ENCODE data around the gene HMGXB3.
"Not testable (repeated sequence)": the region's sequence is repeated elsewhere in the genome, so short reads cannot be mapped to it uniquely, and the experiment has no call there.

The HMGXB3 gene

DNA sequence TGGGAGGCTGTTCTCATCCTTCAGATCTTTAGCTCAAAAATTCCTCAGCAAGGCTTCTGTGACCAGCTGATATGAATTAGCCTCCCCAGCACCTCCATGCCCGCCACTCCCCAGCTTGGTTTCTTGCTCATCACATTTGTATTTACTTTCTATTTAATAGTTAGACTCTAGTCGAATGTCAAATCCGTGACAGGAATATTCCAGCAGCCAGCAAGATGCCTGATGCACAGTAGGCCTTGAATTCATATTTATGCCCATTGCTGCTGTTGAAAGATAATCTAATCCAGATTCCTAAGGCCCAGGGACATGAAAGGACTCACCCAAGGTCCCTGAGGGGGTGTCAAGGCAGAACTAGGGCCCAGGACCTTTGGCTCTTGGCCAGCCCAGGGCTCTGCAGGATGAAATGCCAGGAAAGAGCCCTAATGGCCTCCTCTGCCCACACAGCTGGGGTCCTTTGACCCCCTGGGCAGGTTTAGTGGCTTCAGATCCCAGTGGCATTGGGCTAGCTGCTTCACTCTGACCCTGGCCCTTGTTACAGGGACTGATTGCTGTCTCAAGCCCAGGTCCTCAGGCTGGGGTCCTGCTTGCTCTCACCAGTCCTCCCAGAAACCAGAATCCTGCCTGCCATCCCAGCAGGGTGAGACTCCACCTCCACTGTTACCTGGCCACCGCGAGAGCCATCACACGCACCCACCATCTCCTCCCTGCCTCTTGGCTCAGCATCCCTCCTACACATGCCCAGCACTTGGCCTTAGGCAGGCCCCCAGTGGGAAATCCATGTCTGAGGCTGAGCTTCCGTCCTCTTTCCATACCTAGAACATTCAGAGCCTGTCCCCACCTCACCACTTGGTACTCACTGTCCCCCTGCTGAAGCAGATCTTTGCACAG lies 78.5 kb downstream of the HMGXB3 start:
- TF ChIP-seq, protein P1, sequence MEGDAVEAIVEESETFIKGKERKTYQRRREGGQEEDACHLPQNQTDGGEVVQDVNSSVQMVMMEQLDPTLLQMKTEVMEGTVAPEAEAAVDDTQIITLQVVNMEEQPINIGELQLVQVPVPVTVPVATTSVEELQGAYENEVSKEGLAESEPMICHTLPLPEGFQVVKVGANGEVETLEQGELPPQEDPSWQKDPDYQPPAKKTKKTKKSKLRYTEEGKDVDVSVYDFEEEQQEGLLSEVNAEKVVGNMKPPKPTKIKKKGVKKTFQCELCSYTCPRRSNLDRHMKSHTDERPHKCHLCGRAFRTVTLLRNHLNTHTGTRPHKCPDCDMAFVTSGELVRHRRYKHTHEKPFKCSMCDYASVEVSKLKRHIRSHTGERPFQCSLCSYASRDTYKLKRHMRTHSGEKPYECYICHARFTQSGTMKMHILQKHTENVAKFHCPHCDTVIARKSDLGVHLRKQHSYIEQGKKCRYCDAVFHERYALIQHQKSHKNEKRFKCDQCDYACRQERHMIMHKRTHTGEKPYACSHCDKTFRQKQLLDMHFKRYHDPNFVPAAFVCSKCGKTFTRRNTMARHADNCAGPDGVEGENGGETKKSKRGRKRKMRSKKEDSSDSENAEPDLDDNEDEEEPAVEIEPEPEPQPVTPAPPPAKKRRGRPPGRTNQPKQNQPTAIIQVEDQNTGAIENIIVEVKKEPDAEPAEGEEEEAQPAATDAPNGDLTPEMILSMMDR (IDR thresholded peaks at IDR 0.05; ENCODE audit: low read depth, low read length, missing control alignments) = no peak
- H3K4me3 ChIP-seq (ENCODE audit: low read depth, low read length) = no peak overlapping the region
- no peak for DNase-seq (ENCODE audit: low read depth)

DNA sequence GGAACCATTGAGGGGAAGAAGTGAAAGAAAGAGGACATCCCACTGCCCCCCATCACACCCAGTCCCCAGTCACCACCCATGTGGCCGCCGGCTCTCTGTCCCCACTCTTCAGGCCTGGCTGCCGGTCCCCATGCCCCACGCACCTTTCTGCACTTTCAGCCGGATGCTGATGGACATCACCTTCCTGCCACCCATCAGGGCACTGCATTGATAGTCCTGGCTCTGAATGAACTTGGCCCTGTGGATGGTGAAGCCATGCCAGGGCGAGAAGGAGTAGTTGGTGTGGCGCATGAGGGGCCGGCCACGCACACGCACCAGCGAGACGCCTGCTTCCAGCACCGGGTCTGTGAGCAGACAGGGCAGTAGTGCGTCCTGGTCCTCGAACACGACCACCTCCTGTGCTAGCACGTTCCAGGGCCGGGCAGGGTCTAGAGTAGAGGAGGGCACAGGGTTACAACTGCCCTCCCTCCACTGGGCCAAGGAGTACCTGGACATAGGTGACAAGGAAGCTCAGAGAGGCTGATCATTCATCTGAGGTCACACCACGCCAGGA lies 79.4 kb downstream of the HMGXB3 start:
- TF ChIP-seq, protein P1 (IDR thresholded peaks at IDR 0.05; ENCODE audit: low read depth, low read length, missing control alignments) = no peak

DNA sequence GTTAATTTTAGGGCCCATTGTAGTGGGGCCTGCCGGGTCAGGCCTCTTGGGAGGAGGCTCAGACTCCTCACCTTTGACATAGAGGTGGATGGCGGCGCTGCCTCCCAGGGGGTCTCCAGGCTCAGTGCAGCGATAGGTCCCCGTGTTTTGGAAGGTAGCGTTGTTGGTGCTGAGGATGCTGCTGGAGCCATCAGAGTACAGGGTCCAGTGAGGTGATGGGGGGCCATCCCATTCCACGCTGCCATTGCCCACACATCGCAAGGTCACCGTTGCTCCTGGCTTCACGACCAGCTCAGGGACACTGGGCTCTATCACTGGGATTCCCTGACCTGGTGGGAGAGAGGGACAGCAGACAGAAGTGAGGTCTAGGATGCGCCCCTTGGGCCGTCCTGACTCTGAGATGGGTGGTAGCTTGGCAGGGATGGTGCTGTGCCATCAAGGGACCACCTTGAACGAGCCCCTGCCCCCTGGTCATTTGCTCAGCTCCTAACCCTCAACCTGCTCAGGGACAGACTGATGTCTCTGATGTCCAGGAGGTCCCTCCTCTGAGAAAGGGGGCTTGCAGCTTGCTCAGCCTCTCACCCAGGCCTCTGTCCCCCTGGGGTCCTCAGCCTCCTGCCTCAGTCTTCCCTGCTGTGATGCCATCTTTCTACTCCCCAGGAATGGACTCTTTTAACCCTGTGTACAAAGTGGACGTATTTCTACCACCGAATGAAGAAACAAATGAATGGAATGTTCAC lies 80.3 kb downstream of the HMGXB3 start:
- TF ChIP-seq, protein P1 (IDR thresholded peaks at IDR 0.05; ENCODE audit: low read depth, low read length, missing control alignments) = no peak
- H3K4me3 ChIP-seq (ENCODE audit: low read depth, low read length) = no peak overlapping the region
- DNase-seq (ENCODE audit: low read depth) = no peak

More for the DNA sequence above, 79.4 kb downstream of the HMGXB3 start:
- DNase-seq (ENCODE audit: low read depth) = no peak
- H3K4me3 ChIP-seq (ENCODE audit: low read depth, low read length) = no peak overlapping the region

DNA sequence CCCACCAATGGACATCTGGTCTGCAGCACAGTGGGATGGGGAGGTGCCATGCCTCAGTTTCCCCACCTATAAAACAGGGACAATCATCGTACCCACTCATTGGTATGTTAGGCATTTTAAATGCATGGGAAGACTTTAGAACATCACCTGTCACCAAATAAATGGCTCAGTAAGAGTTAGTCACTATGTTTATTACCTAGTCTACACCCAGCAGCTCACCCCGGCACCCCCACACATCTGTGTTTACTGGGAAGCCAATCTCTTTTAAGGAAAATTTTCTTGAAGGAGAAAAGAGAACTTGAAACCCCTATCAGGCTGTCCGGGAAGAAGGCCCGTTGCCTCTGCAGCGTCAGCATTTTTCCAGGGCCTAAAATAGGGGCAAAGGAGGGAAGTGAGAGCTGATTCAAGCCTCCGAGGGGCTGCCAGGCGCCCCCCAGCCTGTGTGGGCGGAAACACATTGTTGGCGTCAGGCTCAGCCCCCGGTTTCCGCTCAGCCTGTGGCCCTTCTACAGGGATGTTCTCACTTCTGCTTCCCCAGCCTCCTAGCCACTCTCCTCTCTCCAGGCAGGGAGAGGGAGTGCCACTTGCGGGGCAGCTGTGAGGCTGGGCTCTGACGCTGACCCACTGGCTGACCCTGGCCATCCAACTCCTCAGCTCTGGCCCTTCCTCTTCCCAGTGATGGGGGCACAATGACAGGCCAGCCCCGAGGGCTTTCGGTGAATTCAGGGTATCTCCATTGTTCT lies 81.2 kb downstream of the HMGXB3 start:
- TF ChIP-seq, protein P1 (IDR thresholded peaks at IDR 0.05; ENCODE audit: low read depth, low read length, missing control alignments) = no peak
- H3K4me3 ChIP-seq (ENCODE audit: low read depth, low read length) = no peak overlapping the region
- peak; percentile 27 for DNase-seq (ENCODE audit: low read depth)

DNA sequence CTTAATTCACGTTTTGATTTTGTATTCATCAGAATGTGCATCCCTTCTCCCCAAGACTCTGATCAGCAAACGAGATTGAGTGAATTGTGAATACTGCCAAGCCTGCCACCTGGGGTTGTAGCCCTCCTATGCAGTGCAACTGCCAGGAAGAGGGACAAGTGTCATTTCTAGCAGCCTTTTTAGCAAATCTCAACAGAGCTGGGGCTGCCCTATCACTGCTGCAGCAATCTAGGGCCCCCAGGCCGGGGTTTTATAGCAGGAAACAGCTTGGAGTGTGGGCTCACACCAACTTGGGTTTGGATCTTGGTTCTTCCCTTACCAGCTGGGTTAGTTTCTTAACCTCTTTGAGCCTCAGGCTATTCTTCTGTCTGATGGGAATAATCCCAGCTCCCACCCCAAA lies 81.8 kb downstream of the HMGXB3 start:
- TF ChIP-seq, protein P1 (IDR thresholded peaks at IDR 0.05; ENCODE audit: low read depth, low read length, missing control alignments) = no peak

DNA sequence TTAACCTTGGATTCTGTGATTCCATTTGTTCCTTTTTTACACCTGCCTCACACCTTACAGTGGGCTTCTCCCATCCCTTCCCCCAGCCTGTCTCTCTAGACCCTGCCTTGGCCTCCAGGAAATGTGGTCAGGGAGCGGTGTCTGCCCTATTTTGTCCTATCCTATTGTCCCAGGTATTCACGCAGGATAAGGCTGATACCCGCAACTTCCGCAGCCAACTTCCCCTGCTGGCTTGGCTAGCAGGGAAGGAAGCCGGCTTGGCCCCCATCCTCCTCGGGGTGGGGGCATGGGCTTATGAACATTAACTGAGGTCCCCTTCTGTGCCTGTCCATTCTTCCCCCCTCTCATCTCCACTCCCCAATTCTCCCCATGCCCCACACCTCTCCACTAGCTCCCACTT lies 82.3 kb downstream of the HMGXB3 start:
- TF ChIP-seq, protein P1 (IDR thresholded peaks at IDR 0.05; ENCODE audit: low read depth, low read length, missing control alignments) = no peak
- no peak for DNase-seq (ENCODE audit: low read depth)
- no peak overlapping the region for H3K4me3 ChIP-seq (ENCODE audit: low read depth, low read length)

More for the DNA sequence above, 81.8 kb downstream of the HMGXB3 start:
- H3K4me3 ChIP-seq (ENCODE audit: low read depth, low read length) = no peak overlapping the region
- no peak for DNase-seq (ENCODE audit: low read depth)

DNA sequence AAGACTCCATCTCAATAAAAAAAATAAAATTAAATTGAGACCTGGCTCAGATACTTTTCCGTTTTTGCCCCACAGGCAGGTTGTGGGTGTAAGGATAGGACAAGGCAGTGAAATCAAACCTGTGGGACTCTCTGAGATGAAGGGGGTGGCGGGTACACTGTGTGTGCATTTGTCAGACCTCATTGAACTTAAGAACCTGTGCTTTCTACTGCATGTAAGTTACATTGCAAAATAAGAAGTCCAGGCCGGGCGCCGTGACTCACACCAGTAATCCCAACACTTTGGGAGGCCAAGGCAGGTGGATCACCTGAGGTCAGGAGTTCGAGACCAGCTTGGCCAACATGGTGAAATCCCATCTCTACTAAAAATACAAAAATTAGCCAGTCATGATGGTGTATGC lies 84.2 kb downstream of the HMGXB3 start:
- not testable (repeated sequence) for DNase-seq (ENCODE audit: low read depth); H3K4me3 ChIP-seq (ENCODE audit: low read depth, low read length)

All from GM12864 (cell line).